ENCODE results near the gene CDC42BPA.

DNA sequence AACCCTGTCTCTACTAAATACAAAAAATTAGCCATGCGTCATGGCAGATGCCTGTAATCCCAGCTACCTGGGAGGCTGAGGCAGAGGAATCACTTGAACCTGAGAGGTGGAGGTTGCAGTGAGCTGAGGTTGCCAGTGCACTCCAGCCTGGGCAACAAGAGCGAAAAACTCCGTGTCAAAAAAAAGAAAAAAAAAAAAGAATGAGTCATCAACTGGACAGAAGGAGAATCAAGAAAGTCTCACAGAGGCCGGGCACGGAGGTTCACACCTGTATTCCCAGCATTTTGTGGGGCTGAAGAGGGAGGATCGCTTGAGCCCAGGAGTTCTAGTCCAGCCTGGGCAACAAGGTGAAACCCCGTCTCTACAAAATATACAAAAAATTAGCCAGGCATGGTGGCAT lies 45.5 kb upstream of the CDC42BPA start:
- TF ChIP-seq, protein P1, sequence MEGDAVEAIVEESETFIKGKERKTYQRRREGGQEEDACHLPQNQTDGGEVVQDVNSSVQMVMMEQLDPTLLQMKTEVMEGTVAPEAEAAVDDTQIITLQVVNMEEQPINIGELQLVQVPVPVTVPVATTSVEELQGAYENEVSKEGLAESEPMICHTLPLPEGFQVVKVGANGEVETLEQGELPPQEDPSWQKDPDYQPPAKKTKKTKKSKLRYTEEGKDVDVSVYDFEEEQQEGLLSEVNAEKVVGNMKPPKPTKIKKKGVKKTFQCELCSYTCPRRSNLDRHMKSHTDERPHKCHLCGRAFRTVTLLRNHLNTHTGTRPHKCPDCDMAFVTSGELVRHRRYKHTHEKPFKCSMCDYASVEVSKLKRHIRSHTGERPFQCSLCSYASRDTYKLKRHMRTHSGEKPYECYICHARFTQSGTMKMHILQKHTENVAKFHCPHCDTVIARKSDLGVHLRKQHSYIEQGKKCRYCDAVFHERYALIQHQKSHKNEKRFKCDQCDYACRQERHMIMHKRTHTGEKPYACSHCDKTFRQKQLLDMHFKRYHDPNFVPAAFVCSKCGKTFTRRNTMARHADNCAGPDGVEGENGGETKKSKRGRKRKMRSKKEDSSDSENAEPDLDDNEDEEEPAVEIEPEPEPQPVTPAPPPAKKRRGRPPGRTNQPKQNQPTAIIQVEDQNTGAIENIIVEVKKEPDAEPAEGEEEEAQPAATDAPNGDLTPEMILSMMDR (IDR thresholded peaks at IDR 0.05) = no peak
- no peak for TF ChIP-seq POLR2A (IDR thresholded peaks at IDR 0.05)

All from lower leg skin (tissue), 3 donors.